Measurements from ENCODE around the gene KCTD8.

KCTD8 gene

GRCh38 chr4:44319129-44319528 is 129.5 kb downstream of the KCTD8 start:
- Histone ChIP-seq H3K9me3 (ENCODE audit: control insufficient read depth, low read depth, low read length) (no peaks in the 10 kb centered on the region), H3K36me3 (ENCODE audit: control insufficient read depth, low read depth, low read length) (no peaks in the 10 kb centered on the region)

GRCh38 chr4:44313702-44314101 is 134.9 kb downstream of the KCTD8 start:
- Histone ChIP-seq H3K9me3 (ENCODE audit: control insufficient read depth, low read depth, low read length) (no peaks in the 10 kb centered on the region), H3K4me3 (ENCODE audit: low read length) (no peak overlapping the region), H3K27ac (ENCODE audit: low read length) (no peak overlapping the region)

More at GRCh38 chr4:44319129-44319528, 129.5 kb downstream of the KCTD8 start:
- no peak overlapping the region for H3K4me3 ChIP-seq (ENCODE audit: low read length)
- no peak overlapping the region for H3K9ac ChIP-seq (ENCODE audit: low read length)
- no peaks in the 10 kb centered on the region for H3K27me3 ChIP-seq (ENCODE audit: control insufficient read depth, insufficient read depth, low read length)
- H3K27ac ChIP-seq (ENCODE audit: low read length), result no peak overlapping the region
- H3K4me1 ChIP-seq (ENCODE audit: control insufficient read depth, low read depth, low read length), result no peaks in the 10 kb centered on the region

GRCh38 chr4:44287505-44287904 is 161.1 kb downstream of the KCTD8 start:
- Histone ChIP-seq H3K36me3 (ENCODE audit: control insufficient read depth, low read depth, low read length) (no peaks in the 10 kb centered on the region), H3K4me1 (ENCODE audit: control insufficient read depth, low read depth, low read length) (no peaks in the 10 kb centered on the region)

More at GRCh38 chr4:44313702-44314101, 134.9 kb downstream of the KCTD8 start:
- H3K9ac ChIP-seq (ENCODE audit: low read length), result no peak overlapping the region
- no peaks in the 10 kb centered on the region for H3K4me1 ChIP-seq (ENCODE audit: control insufficient read depth, low read depth, low read length)
- H3K36me3 ChIP-seq (ENCODE audit: control insufficient read depth, low read depth, low read length), result no peaks in the 10 kb centered on the region
- H3K27me3 ChIP-seq (ENCODE audit: control insufficient read depth, insufficient read depth, low read length), result no peaks in the 10 kb centered on the region

GRCh38 chr4:44279469-44279868 is 169.1 kb downstream of the KCTD8 start:
- Histone ChIP-seq H3K27ac (ENCODE audit: low read length) (no peak overlapping the region), H3K36me3 (ENCODE audit: control insufficient read depth, low read depth, low read length) (no peaks in the 10 kb centered on the region), H3K9me3 (ENCODE audit: control insufficient read depth, low read depth, low read length) (no peaks in the 10 kb centered on the region), H3K4me3 (ENCODE audit: low read length) (no peak overlapping the region), H3K27me3 (ENCODE audit: control insufficient read depth, insufficient read depth, low read length) (no peaks in the 10 kb centered on the region), H3K9ac (ENCODE audit: low read length) (no peak overlapping the region), H3K4me1 (ENCODE audit: control insufficient read depth, low read depth, low read length) (no peaks in the 10 kb centered on the region)

More at GRCh38 chr4:44287505-44287904, 161.1 kb downstream of the KCTD8 start:
- H3K9me3 ChIP-seq (ENCODE audit: control insufficient read depth, low read depth, low read length), result no peaks in the 10 kb centered on the region
- no peaks in the 10 kb centered on the region for H3K27me3 ChIP-seq (ENCODE audit: control insufficient read depth, insufficient read depth, low read length)
- no peak overlapping the region for H3K27ac ChIP-seq (ENCODE audit: low read length)
- no peak overlapping the region for H3K9ac ChIP-seq (ENCODE audit: low read length)
- H3K4me3 ChIP-seq (ENCODE audit: low read length), result no peak overlapping the region

- no peak overlapping the region for H3K9ac ChIP-seq (ENCODE audit: low read length)
- H3K4me3 ChIP-seq (ENCODE audit: low read length), result no peak overlapping the region
- H3K36me3 ChIP-seq (ENCODE audit: control insufficient read depth, low read depth, low read length), result no peaks in the 10 kb centered on the region
- H3K27me3 ChIP-seq (ENCODE audit: control insufficient read depth, insufficient read depth, low read length), result no peaks in the 10 kb centered on the region
- H3K9me3 ChIP-seq (ENCODE audit: control insufficient read depth, low read depth, low read length), result no peaks in the 10 kb centered on the region
- H3K27ac ChIP-seq (ENCODE audit: low read length), result no peak overlapping the region
- H3K4me1 ChIP-seq (ENCODE audit: control insufficient read depth, low read depth, low read length), result no peaks in the 10 kb centered on the region
These were observed 169.5 kb downstream of the KCTD8 start for GRCh38 chr4:44279066-44279465.

- Histone ChIP-seq H3K9me3 (ENCODE audit: control insufficient read depth, low read depth, low read length) (no peaks in the 10 kb centered on the region), H3K4me3 (ENCODE audit: low read length) (no peak overlapping the region), H3K27ac (ENCODE audit: low read length) (no peak overlapping the region), H3K36me3 (ENCODE audit: control insufficient read depth, low read depth, low read length) (no peaks in the 10 kb centered on the region), H3K9ac (ENCODE audit: low read length) (no peak overlapping the region), H3K27me3 (ENCODE audit: control insufficient read depth, insufficient read depth, low read length) (no peaks in the 10 kb centered on the region), H3K4me1 (ENCODE audit: control insufficient read depth, low read depth, low read length) (peaks cover 14% of the 10 kb centered on the region)
These were observed 191.1 kb downstream of the KCTD8 start for GRCh38 chr4:44257461-44257860.

- no peaks in the 10 kb centered on the region for H3K27me3 ChIP-seq (ENCODE audit: control insufficient read depth, insufficient read depth, low read length)
- H3K9me3 ChIP-seq (ENCODE audit: control insufficient read depth, low read depth, low read length), result no peaks in the 10 kb centered on the region
- H3K9ac ChIP-seq (ENCODE audit: low read length), result no peak overlapping the region
- H3K36me3 ChIP-seq (ENCODE audit: control insufficient read depth, low read depth, low read length), result no peaks in the 10 kb centered on the region
- peaks cover 14% of the 10 kb centered on the region for H3K4me1 ChIP-seq (ENCODE audit: control insufficient read depth, low read depth, low read length)
- no peak overlapping the region for H3K27ac ChIP-seq (ENCODE audit: low read length)
- no peak overlapping the region for H3K4me3 ChIP-seq (ENCODE audit: low read length)
These were observed 192.2 kb downstream of the KCTD8 start for GRCh38 chr4:44256414-44256813.

GRCh38 chr4:44237643-44238042 is 211.0 kb downstream of the KCTD8 start:
- no peak overlapping the region for H3K9ac ChIP-seq (ENCODE audit: low read length)
- H3K27me3 ChIP-seq (ENCODE audit: control insufficient read depth, insufficient read depth, low read length), result peaks cover 5% of the 10 kb centered on the region
- H3K36me3 ChIP-seq (ENCODE audit: control insufficient read depth, low read depth, low read length), result no peaks in the 10 kb centered on the region
- no peaks in the 10 kb centered on the region for H3K9me3 ChIP-seq (ENCODE audit: control insufficient read depth, low read depth, low read length)
- no peaks in the 10 kb centered on the region for H3K4me1 ChIP-seq (ENCODE audit: control insufficient read depth, low read depth, low read length)
- H3K27ac ChIP-seq (ENCODE audit: low read length), result no peak overlapping the region
- no peak overlapping the region for H3K4me3 ChIP-seq (ENCODE audit: low read length)

- Histone ChIP-seq H3K9ac (ENCODE audit: low read length) (no peak overlapping the region), H3K27ac (ENCODE audit: low read length) (no peak overlapping the region), H3K27me3 (ENCODE audit: control insufficient read depth, insufficient read depth, low read length) (peaks cover 21% of the 10 kb centered on the region), H3K9me3 (ENCODE audit: control insufficient read depth, low read depth, low read length) (no peaks in the 10 kb centered on the region), H3K4me3 (ENCODE audit: low read length) (no peak overlapping the region), H3K4me1 (ENCODE audit: control insufficient read depth, low read depth, low read length) (peaks cover 8% of the 10 kb centered on the region), H3K36me3 (ENCODE audit: control insufficient read depth, low read depth, low read length) (no peaks in the 10 kb centered on the region)
These were observed 212.7 kb downstream of the KCTD8 start for GRCh38 chr4:44235897-44236296.

GRCh38 chr4:44232262-44232661 is 216.3 kb downstream of the KCTD8 start:
- Histone ChIP-seq H3K4me3 (ENCODE audit: low read length) (no peak overlapping the region), H3K4me1 (ENCODE audit: control insufficient read depth, low read depth, low read length) (peaks cover 20% of the 10 kb centered on the region), H3K27ac (ENCODE audit: low read length) (no peak overlapping the region), H3K27me3 (ENCODE audit: control insufficient read depth, insufficient read depth, low read length) (peaks cover 27% of the 10 kb centered on the region), H3K9ac (ENCODE audit: low read length) (no peak overlapping the region), H3K9me3 (ENCODE audit: control insufficient read depth, low read depth, low read length) (no peaks in the 10 kb centered on the region), H3K36me3 (ENCODE audit: control insufficient read depth, low read depth, low read length) (no peaks in the 10 kb centered on the region)

GRCh38 chr4:44231006-44231405 is 217.6 kb downstream of the KCTD8 start:
- Histone ChIP-seq H3K9me3 (ENCODE audit: control insufficient read depth, low read depth, low read length) (no peaks in the 10 kb centered on the region), H3K27me3 (ENCODE audit: control insufficient read depth, insufficient read depth, low read length) (peaks cover 27% of the 10 kb centered on the region), H3K4me1 (ENCODE audit: control insufficient read depth, low read depth, low read length) (peaks cover 20% of the 10 kb centered on the region), H3K36me3 (ENCODE audit: control insufficient read depth, low read depth, low read length) (no peaks in the 10 kb centered on the region), H3K4me3 (ENCODE audit: low read length) (no peak overlapping the region), H3K27ac (ENCODE audit: low read length) (no peak overlapping the region), H3K9ac (ENCODE audit: low read length) (no peak overlapping the region)

GRCh38 chr4:44228326-44228725 is 220.3 kb downstream of the KCTD8 start:
- H3K4me1 ChIP-seq (ENCODE audit: control insufficient read depth, low read depth, low read length), result peaks cover 20% of the 10 kb centered on the region
- H3K4me3 ChIP-seq (ENCODE audit: low read length), result no peak overlapping the region
- peaks cover 25% of the 10 kb centered on the region for H3K27me3 ChIP-seq (ENCODE audit: control insufficient read depth, insufficient read depth, low read length)
- H3K27ac ChIP-seq (ENCODE audit: low read length), result no peak overlapping the region
- H3K9me3 ChIP-seq (ENCODE audit: control insufficient read depth, low read depth, low read length), result no peaks in the 10 kb centered on the region
- H3K9ac ChIP-seq (ENCODE audit: low read length), result no peak overlapping the region
- H3K36me3 ChIP-seq (ENCODE audit: control insufficient read depth, low read depth, low read length), result no peaks in the 10 kb centered on the region

Measured in iPS-18a (cell line).